Activated naive CD4-positive, alpha-beta T cell treated with anti-CD3 and anti-CD28 coated beads, Interleukin-2, amount 50 U/mL, for 72 hours (primary cell): ENCODE results near the gene TMCC1. TPM values are rescaled to one million over a fixed set of nuclear protein-coding genes. Genes with fewer than 3 reads are reported as not detected.

Source experiments
- ATAC-seq, 2 donors: fragments of 150-1000 bp; cut with Tn5 transposase; 2 replicates each; pipeline ENCODE4 v1.10.0; 2021; ENCODE audit warnings: mild to moderate bottlenecking in 2 of 2, moderate library complexity in 2 of 2
- DNase-seq, 2 donors: peaks; one replicate each; pipeline ENCODE4 v3.0.0; 2021 to 2022; ENCODE audit warnings: low spot score in 2 of 2
- H3K27ac Mint-ChIP-seq, 2 donors: one replicate each; pipeline ENCODE4 v1.8.0; 2022; ENCODE audit warnings: mild to moderate bottlenecking in 2 of 2, mixed read lengths in 2 of 2
- H3K36me3 Mint-ChIP-seq, 2 donors: one replicate each; pipeline ENCODE4 v1.8.0; 2022; ENCODE audit warnings: mixed read lengths in 2 of 2
- H3K9me3 Mint-ChIP-seq, 2 donors: one replicate each; pipeline ENCODE4 v1.8.0; 2022; ENCODE audit warnings: mixed read lengths in 2 of 2
- total RNA-seq, 2 donors: library from RNA; stranded (reverse); gene quantifications; one replicate each; pipeline ENCODE4 v1.2.3, GENCODE V29; 2022

Gene TMCC1
- total RNA-seq, 2 donors from 2014 or later, result 13.4 to 13.6 TPM

DNA sequence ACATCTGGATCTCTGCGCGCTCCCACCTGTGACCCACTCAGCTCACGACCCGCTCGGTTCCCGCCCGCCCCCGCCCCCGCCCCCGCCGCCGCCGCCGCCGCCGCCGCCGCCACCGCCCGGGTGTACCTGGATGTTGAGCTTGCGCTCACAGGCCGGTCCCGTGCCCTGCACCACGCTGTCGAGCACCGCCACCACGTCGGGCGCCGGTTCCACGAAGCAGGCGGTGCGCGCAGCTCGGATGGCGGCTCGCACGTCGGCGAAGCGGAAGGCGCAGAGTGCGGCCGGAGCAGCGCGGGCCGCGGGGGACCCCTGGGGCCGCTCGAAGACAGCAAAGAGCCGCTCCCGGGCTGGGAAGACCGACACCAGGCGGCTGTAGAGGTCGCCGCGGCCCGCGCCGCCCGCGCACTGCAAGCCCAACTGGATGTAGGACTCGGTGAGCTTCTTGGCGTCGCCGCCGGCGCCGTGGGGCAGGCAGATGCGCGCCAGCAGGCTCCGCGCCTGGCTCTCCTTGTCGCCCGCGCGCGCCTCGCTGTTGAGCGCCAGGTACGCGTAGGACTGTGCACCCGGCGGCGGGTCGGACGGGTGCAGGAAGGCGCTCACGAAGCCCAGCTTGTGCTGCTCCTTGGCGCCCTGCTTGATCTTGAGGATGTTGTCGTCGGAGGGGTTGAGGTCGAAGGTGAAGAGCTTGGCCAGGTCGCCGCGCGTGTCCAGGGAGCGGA is 288.1 kb downstream of the TMCC1 start:
- ATAC-seq (peak; percentile 49 to 56), DNase-seq (peak in 1 of 2 donors; percentile 54)
- H3K27ac Mint-ChIP-seq, result no peak overlapping the region
- no peaks in the 10 kb centered on the region for H3K9me3 Mint-ChIP-seq
- peaks cover 0 to 6% of the 10 kb centered on the region in 2 donors for H3K36me3 Mint-ChIP-seq

GRCh38 chr3:129604767-129605166 is 288.7 kb downstream of the TMCC1 start:
- no peak for ATAC-seq
- Mint-ChIP-seq H3K36me3 (peaks cover 0 to 6% of the 10 kb centered on the region in 2 donors), H3K27ac (no peak overlapping the region), H3K9me3 (no peaks in the 10 kb centered on the region)
- DNase-seq, result no peak

DNA sequence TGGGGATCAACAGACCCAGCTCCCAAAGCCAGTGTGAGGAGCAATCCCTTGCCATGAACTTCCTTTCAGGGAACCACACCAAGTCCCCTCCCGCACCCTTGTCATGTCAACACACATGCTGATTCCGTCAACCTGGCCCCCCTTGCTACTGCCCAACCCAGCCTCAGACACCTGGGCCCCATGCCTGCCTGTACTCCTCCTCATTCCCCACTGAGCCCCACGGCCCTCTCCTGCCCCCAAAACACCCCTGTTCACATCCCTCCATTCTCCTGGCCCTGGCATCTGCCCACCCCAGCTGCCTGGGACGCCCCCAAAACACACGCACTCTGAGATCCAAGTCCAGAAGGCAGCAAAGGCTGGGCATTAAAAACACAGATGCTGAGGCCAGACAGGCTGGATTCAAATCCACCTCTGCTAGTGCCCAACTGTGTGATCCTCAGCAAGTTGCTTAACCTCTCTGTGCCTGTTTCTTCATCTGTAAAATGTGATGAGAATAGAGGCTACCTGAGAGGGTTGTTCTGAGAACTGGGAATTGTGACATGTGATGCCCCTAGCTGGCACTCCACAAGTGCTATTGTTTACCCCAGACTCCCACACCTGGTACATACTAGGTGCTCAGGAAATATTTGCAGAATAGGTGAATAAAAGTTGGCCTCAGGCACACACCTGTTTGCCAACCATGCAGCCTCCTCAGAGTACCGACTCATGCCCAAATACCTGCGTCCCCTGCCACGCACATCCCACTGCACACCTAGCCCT is 289.3 kb downstream of the TMCC1 start:
- H3K36me3 Mint-ChIP-seq, result peaks cover 0 to 6% of the 10 kb centered on the region in 2 donors
- H3K9me3 Mint-ChIP-seq, result no peaks in the 10 kb centered on the region
- no peak for DNase-seq
- H3K27ac Mint-ChIP-seq, result no peak overlapping the region
- no peak for ATAC-seq

DNA sequence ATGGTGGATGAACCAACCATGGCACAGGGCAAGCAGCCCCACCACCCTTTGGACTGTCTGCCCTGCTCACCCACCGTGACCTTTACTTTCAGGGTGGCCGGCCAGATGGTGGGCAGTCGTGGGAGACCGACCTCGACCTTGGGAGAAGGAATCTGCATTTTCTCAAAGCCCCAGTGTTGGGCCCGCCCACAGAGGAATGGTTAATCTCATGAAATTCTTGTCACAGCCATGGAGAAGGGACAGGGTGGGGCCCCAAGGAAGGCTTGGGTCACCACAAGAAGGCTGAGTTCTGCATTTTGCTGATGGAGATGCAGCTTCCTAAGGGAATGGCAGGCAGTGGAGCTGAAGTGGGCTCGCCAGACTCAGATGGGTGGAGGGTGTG is 290.0 kb downstream of the TMCC1 start:
- no peaks in the 10 kb centered on the region for H3K9me3 Mint-ChIP-seq
- no peak overlapping the region for H3K27ac Mint-ChIP-seq
- peaks cover 0 to 6% of the 10 kb centered on the region in 2 donors for H3K36me3 Mint-ChIP-seq
- no peak for DNase-seq
- no peak for ATAC-seq

DNA sequence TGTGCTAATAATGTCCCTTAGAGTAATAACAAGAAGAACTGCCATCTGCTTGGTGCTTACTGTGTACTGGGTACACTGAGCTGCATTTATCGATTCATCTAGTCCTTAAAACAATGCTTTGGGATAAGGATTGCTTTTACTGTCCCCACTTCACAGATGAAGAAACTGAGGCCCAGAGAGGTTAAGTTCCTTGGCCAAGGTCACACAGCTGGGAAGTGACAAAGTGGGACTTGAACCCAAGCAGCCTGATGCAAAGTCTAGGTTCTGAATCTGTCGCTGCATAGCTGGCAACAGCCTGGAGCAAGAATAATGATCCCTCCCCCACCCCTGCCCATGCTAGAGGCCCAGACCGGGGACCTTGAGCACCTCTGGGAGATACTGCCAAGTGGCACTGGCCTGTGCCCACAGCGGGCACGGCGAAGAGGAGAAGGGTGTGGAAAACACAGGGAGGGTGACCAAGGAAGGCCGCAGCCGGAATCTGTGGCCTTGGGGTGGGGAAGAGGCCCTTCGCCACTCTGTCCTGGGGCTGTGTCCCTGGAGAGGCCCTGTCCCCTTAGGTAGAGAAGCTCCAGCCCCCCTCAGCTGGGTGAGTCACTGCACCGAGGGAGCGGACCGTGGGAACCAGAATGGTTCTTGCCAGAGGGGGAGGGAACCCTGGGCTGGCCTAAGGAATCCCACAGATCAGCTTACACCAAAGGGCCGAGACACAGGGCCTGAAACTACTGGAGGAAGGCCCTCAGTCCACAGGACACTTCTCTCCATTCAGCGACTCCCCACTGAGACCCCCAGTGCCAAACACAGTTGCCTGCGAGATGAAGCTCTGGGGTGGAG is 290.6 kb downstream of the TMCC1 start:
- ATAC-seq, result no peak
- no peak overlapping the region for H3K27ac Mint-ChIP-seq
- no peak for DNase-seq
- no peaks in the 10 kb centered on the region for H3K9me3 Mint-ChIP-seq
- H3K36me3 Mint-ChIP-seq, result peaks cover 0 to 6% of the 10 kb centered on the region in 2 donors

GRCh38 chr3:129602309-129602708 is 291.2 kb downstream of the TMCC1 start:
- H3K27ac Mint-ChIP-seq, result no peak overlapping the region

GRCh38 chr3:129601713-129602112 is 291.8 kb downstream of the TMCC1 start:
- DNase-seq (no peak), ATAC-seq (no peak)
- Mint-ChIP-seq H3K36me3 (peaks cover 0 to 6% of the 10 kb centered on the region in 2 donors), H3K9me3 (no peaks in the 10 kb centered on the region), H3K27ac (no peak overlapping the region)

More at GRCh38 chr3:129602309-129602708, 291.2 kb downstream of the TMCC1 start:
- ATAC-seq (no peak), DNase-seq (no peak)
- Mint-ChIP-seq H3K36me3 (peaks cover 0 to 6% of the 10 kb centered on the region in 2 donors), H3K9me3 (no peaks in the 10 kb centered on the region)

GRCh38 chr3:129600348-129600747 is 293.2 kb downstream of the TMCC1 start:
- Mint-ChIP-seq H3K27ac (no peak overlapping the region), H3K9me3 (no peaks in the 10 kb centered on the region), H3K36me3 (peaks cover 0 to under 1% of the 10 kb centered on the region in 2 donors)
- ATAC-seq, result no peak
- no peak for DNase-seq

- H3K9me3 Mint-ChIP-seq, result no peaks in the 10 kb centered on the region
- no peak for ATAC-seq
Observed at GRCh38 chr3:129599607-129600006, 293.9 kb downstream of the TMCC1 start.

GRCh38 chr3:129599073-129599472 is 294.4 kb downstream of the TMCC1 start:
- no peak for DNase-seq
- Mint-ChIP-seq H3K9me3 (no peaks in the 10 kb centered on the region), H3K36me3 (no peaks in the 10 kb centered on the region), H3K27ac (no peak overlapping the region)
- ATAC-seq, result no peak

More at GRCh38 chr3:129599607-129600006, 293.9 kb downstream of the TMCC1 start:
- DNase-seq, result no peak
- Mint-ChIP-seq H3K27ac (no peak overlapping the region), H3K36me3 (no peaks in the 10 kb centered on the region)

- DNase-seq, result no peak
- no peak overlapping the region for H3K27ac Mint-ChIP-seq
- H3K9me3 Mint-ChIP-seq, result no peaks in the 10 kb centered on the region
- no peak for ATAC-seq
- no peaks in the 10 kb centered on the region for H3K36me3 Mint-ChIP-seq
Observed at GRCh38 chr3:129598484-129598883, 295.0 kb downstream of the TMCC1 start.

GRCh38 chr3:129598000-129598381 is 295.5 kb downstream of the TMCC1 start:
- no peak overlapping the region for H3K27ac Mint-ChIP-seq
- DNase-seq (no peak), ATAC-seq (no peak)
- H3K9me3 Mint-ChIP-seq, result no peaks in the 10 kb centered on the region
- H3K36me3 Mint-ChIP-seq, result no peaks in the 10 kb centered on the region

Other genes starting within 250 kb of the TMCC1 start
- gene TRH, start 81.0 kb upstream of the TMCC1 start, total RNA-seq, result not detected
- 1 to 10 TPM in 1 of 2 donors, under 1 TPM in 1; 0.64 to 1.3 TPM for gene ALG1L2, start 188.1 kb upstream of the TMCC1 start, total RNA-seq